Keratinocyte (primary cell): ENCODE measurements around the gene VEGFB. TPM values are rescaled to one million over a fixed set of nuclear protein-coding genes. Genes with fewer than 3 reads are reported as not detected.

Source experiments
- DNase-seq: peaks from one replicate; pipeline ENCODE4 v3.0.0-alpha.2; 2011; ENCODE audit warnings: low read depth, missing footprints, low spot score
- FAIRE-seq: peaks from 2 replicates; lab custom pipeline; 2011; peaks lifted over from hg19 to GRCh38; lab: Jason Lieb, UNC
- H2AFZ ChIP-seq: 2 replicates; pipeline ENCODE4 v1.6.0; 2012; ENCODE audit warnings: low read length, control low read depth, inconsistent platforms; ENCODE audit not compliant: control insufficient read depth
- H3K27ac ChIP-seq: 2 replicates; pipeline ENCODE4 v1.5.1; 2011; ENCODE audit warnings: low read length; ENCODE audit not compliant: control insufficient read depth, insufficient read depth
- H3K27me3 ChIP-seq: 3 replicates; pipeline ENCODE4 v1.6.0; 2011; ENCODE audit warnings: low read length; ENCODE audit not compliant: control insufficient read depth, insufficient read depth; ENCODE audit errors: extremely low read depth
- H3K36me3 ChIP-seq, 2 experiments: 2 replicates in 1 of 2; 3 replicates in 1 of 2; pipeline ENCODE4 v1.5.1; 2011; ENCODE audit warnings: low read length in 2 of 2, mild to moderate bottlenecking in 1 of 2; ENCODE audit not compliant: control insufficient read depth in 2 of 2, insufficient read depth in 2 of 2; ENCODE audit errors: extremely low read depth in 1 of 2
- H3K4me1 ChIP-seq: 3 replicates; pipeline ENCODE4 v1.5.1; 2011; ENCODE audit warnings: low read length; ENCODE audit not compliant: control insufficient read depth, insufficient read depth; ENCODE audit errors: extremely low read depth
- H3K4me2 ChIP-seq: 3 replicates; pipeline ENCODE4 v1.6.0; 2011; ENCODE audit warnings: low read depth, low read length; ENCODE audit not compliant: control insufficient read depth, insufficient read depth; ENCODE audit errors: extremely low read depth
- H3K4me3 ChIP-seq, 3 experiments: fragments of 200-600 bp in 1 of 3; sonication (generic) in 1 of 3; 2 replicates in 2 of 3; 3 replicates in 1 of 3; pipeline ENCODE4 v1.5.1; 2011 to 2016; ENCODE audit warnings: low read length in 3 of 3, mild to moderate bottlenecking in 3 of 3, control low read depth in 2 of 3, inconsistent platforms in 1 of 3, low read depth in 1 of 3, mixed read lengths in 1 of 3, mixed run types in 1 of 3, moderate library complexity in 1 of 3; ENCODE audit not compliant: control insufficient read depth in 2 of 3, insufficient read depth in 2 of 3; ENCODE audit errors: extremely low read depth in 1 of 3
- H3K79me2 ChIP-seq: 2 replicates; pipeline ENCODE4 v1.6.0; 2012; ENCODE audit warnings: low read length; ENCODE audit not compliant: control insufficient read depth, insufficient read depth
- H3K9ac ChIP-seq: 3 replicates; pipeline ENCODE4 v1.6.0; 2011; ENCODE audit warnings: low read length; ENCODE audit not compliant: control insufficient read depth, insufficient read depth; ENCODE audit errors: extremely low read depth
- H3K9me1 ChIP-seq: 3 replicates; pipeline ENCODE4 v1.6.0; 2011; ENCODE audit warnings: low read length; ENCODE audit not compliant: control insufficient read depth, insufficient read depth; ENCODE audit errors: extremely low read depth
- H3K9me3 ChIP-seq: 2 replicates; pipeline ENCODE4 v1.5.1; 2012; ENCODE audit warnings: low read depth, low read length; ENCODE audit not compliant: control insufficient read depth
- H4K20me1 ChIP-seq: 3 replicates; pipeline ENCODE4 v1.6.0; 2011; ENCODE audit warnings: low read length; ENCODE audit not compliant: control insufficient read depth, insufficient read depth; ENCODE audit errors: extremely low read depth
- EZH2 ChIP-seq: IDR thresholded peaks from one replicate; pipeline ENCODE4 v1.6.1; 2012; ENCODE audit warnings: inconsistent platforms, mild to moderate bottlenecking, low read length, moderate library complexity
- dilution Hi-C: fragments of 300-500 bp; cut with MboI; formaldehyde crosslinking; loops from one replicate; pipeline ENCODE4 v1.7.0; 2020; ENCODE audit warnings: low sequenced_read_pairs; ENCODE audit not compliant: extremely low pct_ligation_motif_present
- polyA plus RNA-seq, 5 experiments: library from polyadenylated mRNA; depleted of rRNA in 3 of 5; stranded (reverse) in 3 of 5; stranded (forward) in 1 of 5; unstranded in 1 of 5; fragments of >200 nt; gene quantifications; 1 replicate in 1 of 5; 2 replicates in 3 of 5; 3 replicates in 1 of 5; pipeline versions ENCODE4 v1.2.1 to v1.2.3, GENCODE V29; 2011 to 2012; ENCODE audit warnings: missing spikeins in 2 of 5, low read depth in 1 of 5, low replicate concordance in 1 of 5
- TF ChIP-seq, protein P1 (sequence below), 3 experiments: IDR thresholded peaks in 1 of 3; conservative IDR thresholded peaks in 1 of 3; optimal IDR thresholded peaks in 1 of 3; 2 replicates in 2 of 3; 3 replicates in 1 of 3; pipeline versions ENCODE3 to v1.5.1; 2011; ENCODE audit warnings: low read length in 3 of 3, mild to moderate bottlenecking in 3 of 3, moderate library complexity in 2 of 3, control low read depth in 1 of 3, inconsistent platforms in 1 of 3; ENCODE audit not compliant: insufficient read depth in 2 of 3; ENCODE audit errors: extremely low read depth in 1 of 3

The VEGFB gene
- polyA plus RNA-seq, 1 donor (not counting 4 experiments of a cell fraction or from before 2014, with no cell fraction given) = 10.0 TPM

- H3K27me3 ChIP-seq = no peaks in the 10 kb centered on the region
- peaks cover 17% of the 10 kb centered on the region for H3K4me1 ChIP-seq
- H2AFZ ChIP-seq = no peak overlapping the region
- H3K9ac ChIP-seq = no peak overlapping the region
- H4K20me1 ChIP-seq = no peaks in the 10 kb centered on the region
- FAIRE-seq = no peak
- H3K27ac ChIP-seq = no peak overlapping the region
- no peak overlapping the region for H3K4me3 ChIP-seq
- peaks cover 2% of the 10 kb centered on the region for H3K9me1 ChIP-seq
- TF ChIP-seq, protein P1, sequence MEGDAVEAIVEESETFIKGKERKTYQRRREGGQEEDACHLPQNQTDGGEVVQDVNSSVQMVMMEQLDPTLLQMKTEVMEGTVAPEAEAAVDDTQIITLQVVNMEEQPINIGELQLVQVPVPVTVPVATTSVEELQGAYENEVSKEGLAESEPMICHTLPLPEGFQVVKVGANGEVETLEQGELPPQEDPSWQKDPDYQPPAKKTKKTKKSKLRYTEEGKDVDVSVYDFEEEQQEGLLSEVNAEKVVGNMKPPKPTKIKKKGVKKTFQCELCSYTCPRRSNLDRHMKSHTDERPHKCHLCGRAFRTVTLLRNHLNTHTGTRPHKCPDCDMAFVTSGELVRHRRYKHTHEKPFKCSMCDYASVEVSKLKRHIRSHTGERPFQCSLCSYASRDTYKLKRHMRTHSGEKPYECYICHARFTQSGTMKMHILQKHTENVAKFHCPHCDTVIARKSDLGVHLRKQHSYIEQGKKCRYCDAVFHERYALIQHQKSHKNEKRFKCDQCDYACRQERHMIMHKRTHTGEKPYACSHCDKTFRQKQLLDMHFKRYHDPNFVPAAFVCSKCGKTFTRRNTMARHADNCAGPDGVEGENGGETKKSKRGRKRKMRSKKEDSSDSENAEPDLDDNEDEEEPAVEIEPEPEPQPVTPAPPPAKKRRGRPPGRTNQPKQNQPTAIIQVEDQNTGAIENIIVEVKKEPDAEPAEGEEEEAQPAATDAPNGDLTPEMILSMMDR (optimal IDR thresholded peaks at IDR 0.05 in 1 of 3, IDR thresholded peaks at IDR 0.05 in 1 of 3, conservative IDR thresholded peaks at IDR 0.05 in 1 of 3; ENCODE audit: extremely low read depth in 1 of 3, insufficient read depth in 2 of 3, low read length in 3 of 3) = no peak
- no peak for TF ChIP-seq EZH2
- H3K4me2 ChIP-seq = no peak overlapping the region
- no peaks in the 10 kb centered on the region for H3K9me3 ChIP-seq
- peaks cover 53 to 77% of the 10 kb centered on the region in 2 experiments for H3K36me3 ChIP-seq
- peaks cover 16% of the 10 kb centered on the region for H3K79me2 ChIP-seq
- dilution Hi-C loops = no loop called here
- no peak for DNase-seq
Measured at GRCh38 chr11:64259533-64260067, 25.2 kb downstream of the VEGFB start.

GRCh38 chr11:64260147-64260708 is 25.8 kb downstream of the VEGFB start:
- FAIRE-seq (no peak), DNase-seq (no peak)
- Histone ChIP-seq H3K9me1 (peaks cover 2% of the 10 kb centered on the region), H4K20me1 (no peaks in the 10 kb centered on the region), H3K9me3 (no peaks in the 10 kb centered on the region), H3K4me1 (peaks cover 17% of the 10 kb centered on the region), H3K27me3 (no peaks in the 10 kb centered on the region), H3K79me2 (peaks cover 14% of the 10 kb centered on the region), H3K4me2 (no peak overlapping the region), H2AFZ (no peak overlapping the region), H3K9ac (no peak overlapping the region), H3K4me3 (no peak overlapping the region), H3K36me3 (peaks cover 51 to 72% of the 10 kb centered on the region in 2 experiments), H3K27ac (no peak overlapping the region)
- TF ChIP-seq, protein P1 (optimal IDR thresholded peaks at IDR 0.05 in 1 of 3, IDR thresholded peaks at IDR 0.05 in 1 of 3, conservative IDR thresholded peaks at IDR 0.05 in 1 of 3; ENCODE audit: extremely low read depth in 1 of 3, insufficient read depth in 2 of 3, low read length in 3 of 3) = no peak
- no peak for TF ChIP-seq EZH2
- dilution Hi-C loops = no loop called here
